IPS DF 4.7 (cell line): ENCODE results near the gene MBLAC1.

Source experiments
- DNase-seq: peaks from one replicate; pipeline ENCODE4 v3.0.0-alpha.2; 2013; ENCODE audit warnings: low spot score; ENCODE audit errors: extremely low read depth

The MBLAC1 gene

DNA sequence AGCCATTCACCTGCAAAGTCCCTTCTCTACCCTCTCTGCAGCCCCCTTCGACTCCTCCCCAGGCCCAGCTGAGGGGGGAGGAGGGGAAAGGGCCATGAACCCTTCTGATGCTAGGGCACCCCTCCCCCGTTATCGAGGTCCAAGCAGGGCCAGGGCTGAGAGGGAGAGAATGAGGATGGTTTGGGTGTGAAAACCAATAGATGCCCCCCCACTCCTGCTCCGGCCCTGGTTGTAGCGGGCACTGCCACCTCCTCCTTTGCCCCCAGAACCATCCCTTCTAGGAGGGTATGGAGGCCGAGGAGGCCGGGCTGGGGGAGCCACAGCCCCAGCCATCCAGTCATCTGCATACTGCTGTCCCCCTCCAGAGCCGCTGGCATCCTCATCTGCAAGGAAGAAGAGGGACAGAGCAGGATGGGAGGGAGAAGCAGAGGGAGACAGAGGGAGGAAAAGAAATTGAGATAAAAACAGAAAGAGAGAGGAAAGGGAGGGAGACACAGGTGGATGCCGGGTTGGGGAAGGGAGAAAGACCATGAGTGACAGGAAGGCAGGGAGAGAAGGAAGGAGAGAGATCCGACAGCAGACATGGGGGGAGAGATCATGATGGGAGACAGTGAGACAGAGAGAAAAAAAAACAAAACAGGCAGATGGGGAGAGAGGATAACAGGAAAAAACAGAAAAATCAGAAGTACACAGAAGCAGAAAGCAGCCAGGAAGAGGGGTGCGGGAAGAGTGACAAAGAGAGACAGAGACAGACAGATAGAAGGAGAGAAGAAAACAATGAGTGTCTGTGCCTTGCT, 43.5 kb downstream of the MBLAC1 start:
- no peak for DNase-seq

DNA sequence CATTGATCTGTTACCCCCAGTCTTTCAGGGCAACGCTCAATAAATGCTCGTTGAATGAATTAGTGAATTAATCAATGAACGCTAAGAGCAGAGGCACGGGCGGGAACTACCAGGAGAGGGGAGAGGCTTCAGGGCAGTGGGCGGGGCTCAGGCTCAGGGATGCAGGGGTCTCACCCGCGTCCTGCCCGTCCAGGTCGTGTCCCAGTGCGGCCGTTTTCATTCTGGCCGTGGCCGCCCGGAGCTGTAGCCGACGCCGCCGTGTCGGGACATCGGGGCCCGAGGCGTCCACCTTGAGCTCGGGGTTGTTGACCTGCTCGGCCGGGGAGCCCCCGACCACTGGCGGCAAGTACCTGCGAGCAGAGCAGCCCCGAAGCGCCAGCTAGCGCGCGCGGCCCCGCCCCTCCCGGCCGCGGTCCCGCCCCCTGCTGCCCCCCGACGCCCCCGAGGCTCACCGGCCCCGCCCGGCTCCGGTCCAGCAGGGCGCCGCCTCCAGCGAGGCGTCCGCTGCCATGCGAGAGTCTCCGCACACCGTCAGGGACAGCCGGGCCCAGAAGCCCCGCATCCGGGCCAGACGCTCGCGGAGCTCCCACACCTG, 44.4 kb downstream of the MBLAC1 start:
- DNase-seq: no peak

GRCh38 chr7:100171840-100172239, 45.1 kb downstream of the MBLAC1 start:
- DNase-seq: no peak

GRCh38 chr7:100173806-100174495, 47.2 kb downstream of the MBLAC1 start:
- DNase-seq: no peak

DNA sequence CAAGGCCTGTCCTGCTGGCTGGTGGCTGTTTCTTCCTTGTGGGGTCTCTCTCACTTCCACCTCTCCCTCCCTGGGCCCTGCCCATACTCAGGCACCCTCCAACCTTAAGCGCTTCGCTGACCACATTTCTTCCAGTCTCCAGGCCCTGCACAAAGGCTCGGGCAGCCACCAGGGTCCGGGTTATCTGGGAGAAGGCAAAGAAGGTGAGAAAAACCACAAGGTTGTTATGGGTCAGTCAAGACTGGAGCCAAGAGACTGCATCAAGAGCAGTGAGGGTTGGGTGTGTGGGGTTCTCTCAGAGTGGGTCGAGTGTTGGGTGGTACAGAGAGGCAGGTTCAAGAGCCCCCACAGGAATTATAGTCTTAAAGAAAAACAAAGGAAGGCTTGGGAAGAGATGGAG, 47.8 kb downstream of the MBLAC1 start:
- no peak for DNase-seq

DNA sequence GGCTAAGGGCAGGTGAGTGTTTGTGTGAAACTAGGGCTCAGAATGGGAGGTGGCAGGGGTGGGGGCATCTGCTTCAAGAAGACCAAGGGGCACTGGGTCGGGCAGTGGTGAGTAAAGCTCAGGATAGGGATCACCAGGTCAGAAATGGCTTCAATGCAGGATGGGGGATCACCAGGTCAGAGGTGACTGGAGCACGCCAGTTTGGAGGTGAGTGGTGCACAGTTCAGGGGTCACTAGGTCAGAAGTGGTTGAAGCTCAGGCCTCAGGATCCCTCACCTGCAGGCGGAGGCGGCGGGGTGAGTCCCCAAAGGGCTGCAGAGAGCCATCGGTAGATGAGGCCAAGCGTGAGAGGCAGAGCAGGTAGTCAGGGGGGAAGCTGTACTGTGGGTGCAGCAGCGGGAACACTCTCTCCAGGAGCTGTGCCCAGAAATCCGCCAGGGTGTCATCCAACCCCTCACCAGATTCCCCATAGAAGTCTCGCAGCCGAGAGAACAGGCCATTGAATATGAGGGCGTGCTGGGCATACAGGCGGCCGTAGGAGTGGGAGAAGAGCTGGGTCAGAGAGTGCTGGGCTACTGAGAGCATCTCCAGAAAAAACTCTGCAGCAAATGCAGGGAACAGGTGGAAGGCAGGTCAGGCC, 48.6 kb downstream of the MBLAC1 start:
- no peak for DNase-seq

GRCh38 chr7:100176096-100177044, 49.6 kb downstream of the MBLAC1 start:
- no peak for DNase-seq

DNA sequence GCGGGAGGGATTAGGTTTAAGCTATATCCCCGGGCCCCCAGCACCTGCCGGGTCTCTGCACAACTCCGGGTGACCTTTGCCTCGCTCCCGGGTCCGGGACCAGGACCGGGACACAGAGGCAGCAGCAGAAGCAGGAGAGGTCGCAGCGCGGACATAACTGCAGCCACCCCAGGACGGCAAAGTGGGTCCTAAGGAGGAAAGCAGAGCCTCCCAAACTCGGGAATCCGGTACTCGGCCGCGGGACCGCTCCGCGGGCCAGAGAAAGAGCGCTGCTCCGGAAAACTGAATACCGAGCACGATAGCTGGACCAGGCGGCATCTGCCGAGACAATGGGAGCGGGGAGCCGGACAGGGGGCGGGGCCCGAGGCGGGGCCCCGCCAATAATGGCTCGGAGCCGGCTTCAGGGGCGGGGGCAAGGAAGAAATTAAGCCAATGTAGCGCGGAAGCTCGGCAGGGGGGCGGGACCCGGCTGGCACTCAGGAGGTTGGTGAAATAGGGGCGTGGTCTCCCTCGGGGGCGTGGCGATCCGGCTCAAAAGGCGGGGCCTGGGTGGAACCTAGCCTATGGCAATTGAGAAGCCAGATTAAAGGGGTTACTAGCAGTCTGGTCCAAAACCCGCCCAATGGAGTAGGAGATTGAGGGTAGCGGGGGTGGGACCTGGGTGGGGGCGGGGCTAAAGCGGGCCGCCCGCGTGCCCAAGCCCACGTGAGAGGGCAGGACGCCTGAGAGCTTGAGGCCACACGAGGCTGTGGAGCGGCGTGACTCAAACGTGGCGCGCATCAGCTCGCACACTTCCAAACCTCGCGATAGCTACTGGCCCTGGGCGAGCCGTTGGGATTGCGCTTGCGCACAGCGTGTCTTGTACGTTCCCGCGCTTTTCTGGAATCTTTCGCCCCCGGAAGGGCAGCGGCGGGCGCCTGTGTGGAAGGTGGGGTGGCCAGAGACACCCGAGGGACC, 50.6 kb downstream of the MBLAC1 start, which contains the start of the genes GPC2 and STAG3:
TSS of gene GPC2 (minus strand) at position 337 of the 957 bp plus-strand sequence. CDS start at position 155, 182 bp downstream.
TSS of gene STAG3 (plus strand) at position 874 of the 957 bp plus-strand sequence. CDS start 2,639 bp downstream, outside the sequence.
- peak; percentile 91 for DNase-seq
